GM10847 (cell line): ENCODE measurements around the gene MCF2L2.

Experiments used
- POLR2A ChIP-seq: IDR thresholded peaks from 2 replicates; pipeline ENCODE4 v1.6.1; 2011; ENCODE audit not compliant: insufficient read length; ENCODE audit errors: extremely low read depth

The MCF2L2 gene

DNA sequence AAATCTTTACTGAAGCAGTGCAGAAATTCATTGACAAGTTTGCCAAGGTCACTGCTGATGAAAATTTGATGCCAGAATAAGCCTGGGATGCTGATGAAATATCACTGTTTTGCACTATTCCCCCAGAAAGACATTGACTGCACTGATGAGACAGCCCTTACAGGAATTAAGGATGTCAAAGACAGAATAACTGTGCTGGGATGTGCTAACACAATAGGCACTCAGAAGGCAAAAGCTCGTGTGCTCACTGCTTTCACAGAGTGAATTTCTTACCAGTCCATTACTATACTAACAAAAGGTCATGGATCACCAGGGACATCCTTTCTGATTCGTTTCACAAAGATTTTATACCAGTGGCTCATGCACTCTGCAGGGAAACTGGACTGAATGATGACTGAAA, 69.4 kb downstream of the MCF2L2 start:
- TF ChIP-seq POLR2A, result no peak

DNA sequence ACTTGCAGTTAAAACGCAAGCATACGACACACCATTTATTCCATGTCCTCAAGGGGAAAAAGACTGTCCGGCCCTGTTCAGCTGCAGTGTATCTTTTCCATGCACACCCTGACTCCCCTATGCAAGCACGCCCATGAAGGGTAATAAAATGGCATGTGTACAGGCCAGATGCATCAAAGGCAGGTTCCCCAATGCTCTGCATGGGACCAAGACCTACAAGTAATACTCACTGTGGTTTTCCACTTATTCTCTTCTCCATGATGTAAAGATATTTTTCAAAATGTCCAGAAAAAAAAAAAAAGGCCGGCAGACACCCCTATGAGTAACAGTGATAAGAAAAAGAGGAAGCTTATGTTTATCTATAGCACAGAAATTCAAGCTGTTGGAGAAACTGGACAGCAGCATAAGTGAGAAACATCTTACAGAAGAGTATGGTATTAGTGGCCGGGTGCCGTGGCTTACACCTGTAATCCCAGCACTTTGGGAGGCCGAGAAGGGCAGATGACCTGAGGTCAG, 70.8 kb downstream of the MCF2L2 start:
- TF ChIP-seq POLR2A, result no peak

DNA sequence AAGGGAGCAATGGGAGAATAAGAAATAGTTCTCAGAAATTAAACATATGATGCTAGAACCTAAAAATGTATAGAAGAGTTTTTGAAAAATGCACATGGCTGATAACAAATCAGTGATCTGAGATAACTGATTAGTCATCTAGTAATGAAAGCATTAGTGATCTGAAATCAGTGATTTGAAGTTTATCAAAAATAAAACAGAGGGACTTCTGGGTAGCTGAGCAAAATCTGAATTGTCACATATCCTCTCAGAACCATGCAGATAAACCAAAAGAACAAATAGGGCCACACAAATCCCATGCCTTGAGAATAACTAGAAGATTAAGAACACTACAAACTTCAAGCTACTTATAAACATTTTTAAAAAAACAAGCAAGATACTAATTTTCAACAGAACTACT, 71.5 kb downstream of the MCF2L2 start:
- TF ChIP-seq POLR2A, result no peak

DNA sequence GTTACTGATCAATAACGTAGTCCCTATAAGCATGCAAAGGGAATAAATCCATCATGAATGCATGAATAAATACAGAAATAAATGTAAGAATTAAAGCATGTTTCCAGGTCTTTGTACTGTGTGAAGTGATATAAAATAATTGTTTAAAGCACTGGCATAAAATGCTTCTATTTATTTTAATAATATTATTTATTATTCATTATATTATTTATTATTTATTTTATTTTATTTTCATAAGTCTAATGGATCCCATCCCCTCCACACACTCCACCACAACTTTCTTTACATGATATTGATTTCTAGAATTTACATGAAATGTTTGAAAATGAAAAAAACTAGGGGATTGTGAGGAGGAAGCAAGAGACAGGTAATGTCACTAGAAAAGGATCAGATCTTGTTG, 73.5 kb downstream of the MCF2L2 start:
- no peak for TF ChIP-seq POLR2A

DNA sequence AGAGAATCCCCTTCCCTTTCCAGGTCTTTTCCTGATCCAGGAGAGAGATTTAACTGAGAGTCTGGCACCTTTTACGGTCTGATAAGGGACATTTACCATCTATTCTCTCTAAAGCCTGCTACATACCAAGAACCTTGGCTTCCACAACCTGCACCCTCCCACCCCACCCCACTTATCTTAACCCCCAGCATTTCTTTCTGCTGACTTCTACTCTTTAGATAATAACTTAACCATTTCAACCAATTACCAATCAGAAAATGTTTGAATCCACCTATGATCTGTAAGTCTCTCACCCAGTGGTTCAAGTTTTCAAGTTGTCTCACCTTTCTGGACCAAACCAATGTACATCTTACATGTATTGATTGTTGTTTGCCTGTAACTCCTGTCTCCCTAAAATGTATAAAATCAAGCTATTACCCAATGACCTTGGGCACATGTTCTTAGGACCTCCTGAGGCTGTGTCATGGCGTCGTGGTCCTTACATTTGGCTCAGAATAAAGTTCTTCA, 74.0 kb downstream of the MCF2L2 start:
- no peak for TF ChIP-seq POLR2A

DNA sequence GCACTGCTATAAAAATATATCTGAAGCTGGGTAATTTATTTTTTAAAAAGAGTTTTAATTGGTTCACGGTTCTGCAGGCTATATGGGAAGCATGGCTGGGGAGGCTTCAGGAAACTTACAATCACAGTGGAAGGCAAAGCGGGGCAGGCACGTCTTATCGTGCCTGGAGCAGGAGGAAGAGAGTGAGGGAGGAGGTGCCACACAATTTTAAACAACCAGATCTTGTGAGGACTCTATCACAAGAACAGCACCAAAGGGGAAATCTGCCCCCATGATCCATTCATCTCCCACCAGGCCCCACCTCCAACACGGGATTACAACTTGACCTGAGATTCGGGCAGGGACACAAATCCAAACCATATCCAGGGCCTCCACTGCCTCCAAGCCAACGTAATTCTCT, 75.0 kb downstream of the MCF2L2 start:
- no peak for TF ChIP-seq POLR2A

DNA sequence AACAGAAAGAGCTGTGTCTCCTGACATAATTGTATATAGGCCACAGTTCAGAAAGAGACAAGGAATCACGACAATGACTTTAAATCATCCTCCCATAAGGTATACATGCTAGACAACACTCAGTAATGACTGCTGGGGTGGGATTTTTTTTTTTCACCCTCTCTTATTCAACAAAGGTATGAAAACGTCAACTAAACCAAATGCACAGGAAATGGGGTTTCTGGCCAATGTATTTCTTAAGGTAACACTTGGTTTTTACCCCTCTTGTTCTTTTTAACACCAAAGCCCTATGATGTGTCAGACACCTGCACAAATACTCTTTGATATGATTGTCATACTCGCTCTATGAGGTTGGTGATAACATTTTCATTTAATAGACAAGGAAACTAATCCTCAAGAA, 78.3 kb downstream of the MCF2L2 start:
- no peak for TF ChIP-seq POLR2A

DNA sequence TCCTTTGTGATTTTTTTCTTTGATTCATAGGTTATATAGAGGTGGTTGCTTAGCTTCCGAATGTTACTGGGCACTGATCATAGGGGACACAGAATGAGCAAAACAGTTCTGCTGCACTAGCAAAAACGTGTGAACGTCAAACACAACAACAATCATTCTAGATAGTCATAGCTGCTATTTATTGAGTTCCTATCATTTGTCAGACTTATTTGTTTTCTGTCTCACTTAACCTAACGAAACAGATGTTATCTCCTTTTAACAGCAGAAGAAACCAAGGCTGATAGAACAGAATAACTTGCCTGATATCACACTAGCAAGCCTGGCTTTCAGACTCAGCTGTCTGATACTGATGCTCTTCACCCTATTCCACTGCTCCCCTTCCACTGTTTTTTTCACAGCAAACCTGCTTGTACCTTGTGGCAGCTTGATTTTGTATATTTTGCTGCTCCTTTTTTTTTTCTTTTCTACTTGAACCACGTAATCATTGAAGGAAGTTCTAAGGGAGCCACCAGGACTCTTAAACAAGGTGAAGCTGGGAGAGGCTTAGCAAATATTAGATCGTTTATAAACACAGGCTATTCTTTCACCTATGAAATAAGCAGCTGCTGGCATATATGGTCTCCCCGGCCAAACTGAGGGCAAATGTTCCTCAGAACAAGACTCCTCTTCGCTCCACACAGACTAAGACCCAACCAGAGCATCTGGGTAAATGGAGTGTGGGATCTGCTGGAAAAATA, 78.8 kb downstream of the MCF2L2 start:
- TF ChIP-seq POLR2A, result no peak

DNA sequence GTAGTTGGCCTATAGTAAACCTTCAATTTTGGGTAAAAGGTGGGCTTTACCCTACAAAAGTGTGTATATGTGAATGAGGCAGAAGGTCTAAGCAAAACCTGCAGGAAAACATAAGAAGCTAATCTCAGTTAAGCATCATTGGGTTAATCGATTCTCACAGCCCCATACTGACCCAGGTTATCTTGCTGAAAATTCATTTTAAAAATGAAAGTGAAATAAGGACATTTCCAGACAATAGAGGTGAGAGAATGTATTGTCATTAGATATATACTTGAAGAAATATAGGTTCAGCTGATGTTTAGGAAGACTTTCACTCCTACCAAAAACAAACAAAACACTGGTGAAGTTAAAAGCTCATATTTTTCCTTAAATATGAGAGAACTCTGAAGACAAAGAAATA, 85.6 kb downstream of the MCF2L2 start:
- no peak for TF ChIP-seq POLR2A

DNA sequence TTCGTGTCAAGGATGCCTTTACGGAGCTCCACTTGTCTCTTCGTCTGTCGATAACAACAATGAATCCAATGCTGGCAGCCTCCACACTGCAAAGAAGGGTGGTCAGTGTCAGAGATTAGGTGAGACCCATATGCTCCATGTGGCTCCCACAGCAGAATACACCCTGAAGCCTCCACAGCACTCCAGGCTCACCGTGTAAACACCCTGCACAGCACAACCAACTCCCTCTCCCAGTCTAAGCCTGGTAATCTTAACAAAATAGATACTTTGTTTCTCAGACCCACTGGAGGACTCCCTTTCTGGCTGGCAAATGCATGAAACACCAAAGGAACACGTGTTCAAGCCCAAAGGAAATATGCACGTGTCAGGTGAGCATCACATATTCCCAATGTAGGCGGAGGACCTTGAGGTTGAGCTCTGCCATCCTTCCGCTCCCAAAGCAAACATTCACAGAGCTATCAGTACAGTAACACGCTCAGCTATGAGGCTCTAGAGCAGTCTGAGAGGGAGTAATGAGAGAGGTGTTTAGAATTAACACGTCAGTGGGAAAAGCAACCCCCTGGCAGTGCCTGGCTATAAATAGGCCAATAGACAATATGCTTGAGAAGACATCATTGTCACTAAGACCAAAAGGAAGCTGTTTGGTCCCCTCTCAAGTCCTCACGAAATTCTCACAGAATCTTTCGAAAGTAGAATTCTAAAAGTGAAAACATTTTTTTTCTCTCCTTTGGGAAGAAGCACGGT, 86.7 kb downstream of the MCF2L2 start:
- TF ChIP-seq POLR2A, result no peak

DNA sequence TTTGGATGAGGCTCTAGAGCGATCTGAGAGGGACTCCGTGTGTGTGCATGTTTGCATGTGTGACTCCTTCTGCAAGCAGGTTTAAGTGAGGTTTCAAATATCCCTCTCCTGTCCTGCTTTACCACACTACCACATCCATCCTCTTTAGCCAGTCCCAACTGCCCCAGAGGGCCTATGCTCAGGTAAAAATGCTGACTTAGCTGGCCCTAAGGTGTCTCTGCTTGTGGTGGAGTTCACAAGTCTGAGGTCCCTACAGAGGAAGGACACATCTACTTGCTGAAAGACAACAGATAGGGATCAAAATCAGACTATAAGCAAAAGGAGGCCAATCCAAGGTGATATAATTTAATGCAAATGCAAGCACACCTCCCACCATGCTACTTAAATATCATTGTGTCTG, 88.2 kb downstream of the MCF2L2 start:
- no peak for TF ChIP-seq POLR2A

DNA sequence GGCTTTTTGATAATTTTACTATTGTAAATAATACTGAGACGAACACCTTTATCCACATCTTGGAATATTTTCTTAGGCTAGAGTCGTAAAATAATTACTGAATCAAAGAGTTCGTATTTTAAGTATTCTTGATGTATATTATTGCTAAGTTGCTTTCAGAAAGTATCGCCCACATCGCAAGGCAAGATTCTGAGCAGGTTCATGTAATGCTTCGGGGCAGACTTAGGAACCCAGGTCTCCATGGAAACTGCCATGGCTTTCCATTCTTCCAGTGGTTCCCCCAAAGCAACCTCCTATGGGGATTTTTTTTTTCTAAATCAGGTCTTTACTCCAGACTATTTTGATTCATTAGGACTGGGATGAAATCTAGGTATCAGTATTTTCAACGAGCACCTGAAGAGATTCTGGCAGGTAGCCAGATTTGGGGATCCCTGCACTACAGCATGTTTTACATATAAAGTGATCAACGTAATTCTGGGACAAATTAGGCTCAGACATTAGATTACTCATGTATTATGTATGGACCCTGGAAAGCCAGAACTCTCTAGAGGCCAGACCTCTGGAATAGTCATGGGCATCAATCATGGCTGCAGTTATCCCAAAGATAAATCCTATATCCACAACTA, 88.8 kb downstream of the MCF2L2 start:
- TF ChIP-seq POLR2A, result no peak

DNA sequence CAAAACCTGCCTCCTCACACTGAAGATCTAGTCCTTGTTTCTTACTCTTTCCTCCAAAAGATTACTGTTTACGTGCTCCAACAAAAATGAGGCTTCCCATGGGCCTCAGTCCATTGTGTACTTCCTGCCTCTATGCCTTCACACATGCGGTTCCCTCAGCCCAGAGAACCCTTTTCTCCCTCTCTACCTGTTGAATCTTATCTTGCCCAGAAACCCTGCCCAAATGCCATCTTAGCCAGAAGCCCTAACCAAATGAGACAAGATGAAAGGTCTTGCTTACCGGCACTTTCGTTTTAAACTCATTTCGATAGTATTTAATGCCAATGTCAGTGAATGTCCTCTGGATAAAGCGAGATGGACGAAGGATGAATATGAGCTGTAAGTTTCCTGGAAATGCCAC, 89.9 kb downstream of the MCF2L2 start:
- no peak for TF ChIP-seq POLR2A

DNA sequence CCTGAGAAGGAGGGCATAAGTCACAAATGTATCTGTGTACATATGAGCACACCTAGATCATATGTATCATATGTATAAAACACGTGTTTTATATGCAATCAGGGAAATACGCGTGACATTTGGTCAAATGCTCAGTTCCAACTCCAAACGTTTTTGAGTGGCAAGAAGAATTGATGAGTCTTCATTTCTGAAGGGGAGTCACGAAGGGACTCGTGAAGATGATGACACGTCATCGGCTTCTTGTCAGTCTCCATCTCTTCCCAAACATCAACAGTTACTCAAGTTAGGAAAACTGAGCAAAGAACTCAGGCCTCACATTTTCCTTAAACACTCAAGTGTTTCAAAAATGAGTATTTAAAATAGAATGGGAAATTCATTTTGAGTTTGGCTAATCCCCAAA, 95.9 kb downstream of the MCF2L2 start:
- TF ChIP-seq POLR2A, result no peak

DNA sequence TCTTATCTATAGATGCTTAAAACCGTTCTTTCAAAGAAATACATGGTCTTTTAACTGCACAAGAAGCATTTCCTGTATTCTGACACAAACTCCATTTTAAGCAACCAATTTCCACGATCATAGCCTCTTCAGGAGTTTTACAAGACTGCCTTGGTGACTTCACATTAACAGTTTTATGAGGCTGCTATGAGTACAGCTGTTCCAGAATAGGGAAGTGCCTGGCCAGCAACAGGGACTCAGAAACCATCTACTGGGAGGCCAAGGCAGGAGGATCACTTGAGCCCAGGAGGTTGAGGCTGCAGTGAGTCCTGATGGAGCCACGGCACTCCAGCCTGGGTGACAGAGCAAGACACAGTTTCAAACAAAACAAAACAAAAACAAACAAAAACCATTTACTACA, 96.9 kb downstream of the MCF2L2 start:
- TF ChIP-seq POLR2A, result no peak

DNA sequence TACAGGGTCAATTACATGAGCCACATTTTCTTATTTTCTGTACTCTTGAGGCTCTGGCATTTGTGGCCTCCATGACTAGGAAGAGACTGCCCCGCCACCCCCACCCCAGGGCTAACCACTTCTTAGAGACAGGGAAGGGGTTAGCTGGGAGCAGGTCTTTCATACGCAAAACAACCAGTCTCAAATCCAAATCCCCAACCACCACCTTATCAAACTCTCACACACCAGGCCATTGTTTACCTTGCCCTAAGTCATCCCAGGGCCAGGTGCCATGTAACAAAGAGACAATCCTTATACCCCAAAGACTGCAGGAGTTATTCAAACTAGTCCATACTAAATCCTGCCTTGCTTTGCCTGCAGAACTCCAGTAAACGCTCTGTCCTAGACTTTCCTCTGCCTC, 97.5 kb downstream of the MCF2L2 start:
- TF ChIP-seq POLR2A, result no peak

DNA sequence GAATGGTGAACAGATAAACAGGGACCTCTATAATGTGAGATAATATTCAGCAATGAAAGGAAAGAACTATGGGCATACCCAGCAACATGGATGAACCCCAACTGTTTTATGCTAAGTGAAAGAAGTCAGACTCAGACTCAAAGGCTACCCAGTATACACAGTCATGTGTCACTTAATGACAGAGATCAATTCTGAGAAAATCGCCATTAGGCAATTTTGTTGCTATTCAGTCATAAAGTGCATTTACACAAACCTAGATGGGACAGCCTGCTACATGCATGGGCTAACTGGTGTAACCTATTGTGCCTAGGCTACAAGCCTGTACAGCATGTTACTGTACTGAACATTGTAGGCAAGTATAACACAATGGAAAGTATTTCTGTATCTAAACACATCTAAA, 98.9 kb downstream of the MCF2L2 start:
- no peak for TF ChIP-seq POLR2A

DNA sequence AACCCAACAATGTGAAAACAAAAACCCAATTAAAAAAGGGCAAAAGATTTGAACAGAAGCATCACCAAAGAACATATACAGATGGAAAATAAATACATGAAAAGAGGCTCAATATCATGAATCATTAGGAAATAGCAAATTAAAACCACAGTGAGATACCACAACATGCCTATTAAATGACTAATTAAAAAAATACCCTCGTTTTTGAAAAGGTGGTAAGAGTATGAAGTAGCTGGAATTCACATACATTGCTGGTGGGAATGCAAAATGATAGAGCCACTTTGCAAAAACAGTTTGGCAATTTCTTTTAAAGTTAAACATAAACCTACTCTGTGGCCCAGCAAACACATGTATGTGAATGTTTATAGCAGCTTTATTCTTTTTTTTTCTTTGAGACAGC, 99.6 kb downstream of the MCF2L2 start:
- no peak for TF ChIP-seq POLR2A
